HG02588 (cell line): ENCODE measurements around the gene APELA.
A peak's percentile ranks its signal among the peaks of the same experiment; 100 is the strongest.

Source experiments
- ATAC-seq: cut with Tn5 transposase; IDR thresholded peaks from one replicate; pipeline ENCODE4 v1.9.1; 2021; ENCODE audit warnings: mild to moderate bottlenecking, moderate library complexity; ENCODE audit not compliant: unreplicated experiment

The APELA gene

GRCh38 chr4:164876700-164877324 is at the start of gene APELA:
Gene APELA (plus strand): TSS chr4:164877178. CDS start chr4:164877332, 154 bp downstream.
- peak; percentile 100 for ATAC-seq

- ATAC-seq = no peak
These were observed 48.0 kb upstream of the APELA start for GRCh38 chr4:164828955-164829354.

GRCh38 chr4:164846566-164846965 is 30.4 kb upstream of the APELA start:
- no peak for ATAC-seq

GRCh38 chr4:164847016-164847415 is 30.0 kb upstream of the APELA start:
- no peak for ATAC-seq

- peak; percentile 55 for ATAC-seq
These were observed 28.9 kb upstream of the APELA start for GRCh38 chr4:164847967-164848649.

- no peak for ATAC-seq
These were observed 20.6 kb upstream of the APELA start for GRCh38 chr4:164856396-164856795.

GRCh38 chr4:164866817-164867490 is 10.0 kb upstream of the APELA start:
- ATAC-seq = no peak

GRCh38 chr4:164871673-164872072 is 5.3 kb upstream of the APELA start:
- no peak for ATAC-seq

GRCh38 chr4:164872481-164872880 is 4.5 kb upstream of the APELA start:
- no peak for ATAC-seq

GRCh38 chr4:164874789-164875188 is 2.2 kb upstream of the APELA start:
- ATAC-seq = no peak

- ATAC-seq = no peak
These were observed 3.7 kb downstream of the APELA start for GRCh38 chr4:164880489-164881262.

- no peak for ATAC-seq
These were observed 11.2 kb downstream of the APELA start for GRCh38 chr4:164888096-164888715.

GRCh38 chr4:164890691-164891090 is 13.7 kb downstream of the APELA start:
- ATAC-seq = no peak

- peak; percentile 67 for ATAC-seq
These were observed 15.0 kb downstream of the APELA start for GRCh38 chr4:164892018-164892417.

- ATAC-seq = peak; percentile 71
These were observed 17.7 kb downstream of the APELA start for GRCh38 chr4:164894702-164895101.

- no peak for ATAC-seq
These were observed 25.6 kb downstream of the APELA start for GRCh38 chr4:164902608-164903007.

- ATAC-seq = no peak
These were observed 27.4 kb downstream of the APELA start for GRCh38 chr4:164904336-164904735.

GRCh38 chr4:164904941-164905340 is 28.0 kb downstream of the APELA start:
- no peak for ATAC-seq

GRCh38 chr4:164906368-164906767 is 29.4 kb downstream of the APELA start:
- no peak for ATAC-seq

GRCh38 chr4:164913506-164913905 is 36.5 kb downstream of the APELA start:
- ATAC-seq = peak; percentile 65

- no peak for ATAC-seq
These were observed 42.0 kb downstream of the APELA start for GRCh38 chr4:164918956-164919355.
